Measurements from ENCODE around the gene RRAS2.
A peak's percentile ranks its signal among the peaks of the same experiment; 100 is the strongest.

- TF ChIP-seq POLR2A (IDR thresholded peaks at IDR 0.05): no peak
- TF ChIP-seq, protein P1, sequence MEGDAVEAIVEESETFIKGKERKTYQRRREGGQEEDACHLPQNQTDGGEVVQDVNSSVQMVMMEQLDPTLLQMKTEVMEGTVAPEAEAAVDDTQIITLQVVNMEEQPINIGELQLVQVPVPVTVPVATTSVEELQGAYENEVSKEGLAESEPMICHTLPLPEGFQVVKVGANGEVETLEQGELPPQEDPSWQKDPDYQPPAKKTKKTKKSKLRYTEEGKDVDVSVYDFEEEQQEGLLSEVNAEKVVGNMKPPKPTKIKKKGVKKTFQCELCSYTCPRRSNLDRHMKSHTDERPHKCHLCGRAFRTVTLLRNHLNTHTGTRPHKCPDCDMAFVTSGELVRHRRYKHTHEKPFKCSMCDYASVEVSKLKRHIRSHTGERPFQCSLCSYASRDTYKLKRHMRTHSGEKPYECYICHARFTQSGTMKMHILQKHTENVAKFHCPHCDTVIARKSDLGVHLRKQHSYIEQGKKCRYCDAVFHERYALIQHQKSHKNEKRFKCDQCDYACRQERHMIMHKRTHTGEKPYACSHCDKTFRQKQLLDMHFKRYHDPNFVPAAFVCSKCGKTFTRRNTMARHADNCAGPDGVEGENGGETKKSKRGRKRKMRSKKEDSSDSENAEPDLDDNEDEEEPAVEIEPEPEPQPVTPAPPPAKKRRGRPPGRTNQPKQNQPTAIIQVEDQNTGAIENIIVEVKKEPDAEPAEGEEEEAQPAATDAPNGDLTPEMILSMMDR (IDR thresholded peaks at IDR 0.05): peak; percentile 37 to 79 (median 69)
Measured at GRCh38 chr11:14300661-14301304, 58.2 kb downstream of the RRAS2 start.
